Endothelial cell (in vitro differentiated cells): ENCODE results near the gene GOLM1. TPM values are rescaled to one million over a fixed set of nuclear protein-coding genes. Genes with fewer than 3 reads are reported as not detected.

ENCODE experiments used
- DNase-seq: peaks from one replicate; pipeline ENCODE4 v3.0.0; 2021; ENCODE audit warnings: low spot score
- H3K27ac Mint-ChIP-seq: one replicate; pipeline ENCODE4 v1.8.0; 2021; ENCODE audit warnings: mixed read lengths, inconsistent platforms; ENCODE audit not compliant: unreplicated experiment
- H3K27me3 Mint-ChIP-seq: one replicate; pipeline ENCODE4 v1.8.0; 2021; ENCODE audit warnings: mild to moderate bottlenecking, moderate library complexity, mixed read lengths, inconsistent platforms; ENCODE audit not compliant: unreplicated experiment
- H3K36me3 Mint-ChIP-seq: one replicate; pipeline ENCODE4 v1.8.0; 2021; ENCODE audit warnings: mild to moderate bottlenecking, low read depth, mixed read lengths, inconsistent platforms; ENCODE audit not compliant: unreplicated experiment
- H3K4me1 Mint-ChIP-seq: one replicate; pipeline ENCODE4 v1.8.0; 2021; ENCODE audit warnings: mild to moderate bottlenecking, mixed read lengths, inconsistent platforms; ENCODE audit not compliant: unreplicated experiment
- H3K4me3 Mint-ChIP-seq: one replicate; pipeline ENCODE4 v1.8.0; 2021; ENCODE audit warnings: mild to moderate bottlenecking, mixed read lengths, inconsistent platforms; ENCODE audit not compliant: unreplicated experiment
- H3K9me3 Mint-ChIP-seq: one replicate; pipeline ENCODE4 v1.8.0; 2021; ENCODE audit warnings: mixed read lengths, inconsistent platforms; ENCODE audit not compliant: unreplicated experiment
- CTCF ChIP-seq: fragments of 200-600 bp; sonication (generic); IDR thresholded peaks from one replicate; pipeline ENCODE4 v1.5.0; 2021; ENCODE audit warnings: antibody characterized with exemption; ENCODE audit not compliant: unreplicated experiment
- total RNA-seq: library from RNA; stranded (reverse); fragmentation: NEBNext Ultra II Directional; extraction: Animal tissue kit (Norgen Biotek cat#: 25700); gene quantifications from one replicate; pipeline ENCODE4 v1.2.1, GENCODE V29; 2021; ENCODE audit not compliant: unreplicated experiment

The GOLM1 gene
- total RNA-seq, 1 donor from 2014 or later = 87.5 TPM

GRCh38 chr9:86073839-86074238, 25.5 kb downstream of the GOLM1 start:
- H3K27me3 Mint-ChIP-seq = no peaks in the 10 kb centered on the region
- no peak overlapping the region for H3K27ac Mint-ChIP-seq
- H3K36me3 Mint-ChIP-seq = peaks cover 11% of the 10 kb centered on the region
- no peaks in the 10 kb centered on the region for H3K4me1 Mint-ChIP-seq
- no peak for DNase-seq
- H3K9me3 Mint-ChIP-seq = no peaks in the 10 kb centered on the region
- no peak overlapping the region for H3K4me3 Mint-ChIP-seq
- no peak for TF ChIP-seq CTCF

- DNase-seq = no peak
- peaks cover 7% of the 10 kb centered on the region for H3K36me3 Mint-ChIP-seq
- H3K4me1 Mint-ChIP-seq = no peaks in the 10 kb centered on the region
- no peak for TF ChIP-seq CTCF
- H3K4me3 Mint-ChIP-seq = no peak overlapping the region
- no peak overlapping the region for H3K27ac Mint-ChIP-seq
- no peaks in the 10 kb centered on the region for H3K9me3 Mint-ChIP-seq
- H3K27me3 Mint-ChIP-seq = no peaks in the 10 kb centered on the region
Measured at GRCh38 chr9:86072394-86072877, 26.9 kb downstream of the GOLM1 start.

- peaks cover 11% of the 10 kb centered on the region for H3K36me3 Mint-ChIP-seq
- no peak overlapping the region for H3K27ac Mint-ChIP-seq
- DNase-seq = no peak
- no peak for TF ChIP-seq CTCF
- peaks cover 2% of the 10 kb centered on the region for H3K27me3 Mint-ChIP-seq
- H3K4me3 Mint-ChIP-seq = no peak overlapping the region
- H3K4me1 Mint-ChIP-seq = peaks cover 20% of the 10 kb centered on the region
- H3K9me3 Mint-ChIP-seq = no peaks in the 10 kb centered on the region
Measured at GRCh38 chr9:86069206-86069869, 30.0 kb downstream of the GOLM1 start.

GRCh38 chr9:86064220-86064619, 35.1 kb downstream of the GOLM1 start:
- Mint-ChIP-seq H3K9me3 (no peaks in the 10 kb centered on the region), H3K36me3 (peaks cover 26% of the 10 kb centered on the region), H3K27ac (no peak overlapping the region), H3K27me3 (peaks cover 3% of the 10 kb centered on the region), H3K4me1 (peaks cover 41% of the 10 kb centered on the region), H3K4me3 (no peak overlapping the region)
- no peak for TF ChIP-seq CTCF
- no peak for DNase-seq

- no peak for TF ChIP-seq CTCF
- no peak overlapping the region for H3K4me3 Mint-ChIP-seq
- H3K4me1 Mint-ChIP-seq = peaks cover 41% of the 10 kb centered on the region
- peaks cover 3% of the 10 kb centered on the region for H3K27me3 Mint-ChIP-seq
- H3K27ac Mint-ChIP-seq = no peak overlapping the region
- no peaks in the 10 kb centered on the region for H3K9me3 Mint-ChIP-seq
- peaks cover 30% of the 10 kb centered on the region for H3K36me3 Mint-ChIP-seq
- no peak for DNase-seq
Measured at GRCh38 chr9:86062845-86063693, 36.3 kb downstream of the GOLM1 start.
